Measurements from ENCODE around the gene TMEM245.

TMEM245 gene

DNA sequence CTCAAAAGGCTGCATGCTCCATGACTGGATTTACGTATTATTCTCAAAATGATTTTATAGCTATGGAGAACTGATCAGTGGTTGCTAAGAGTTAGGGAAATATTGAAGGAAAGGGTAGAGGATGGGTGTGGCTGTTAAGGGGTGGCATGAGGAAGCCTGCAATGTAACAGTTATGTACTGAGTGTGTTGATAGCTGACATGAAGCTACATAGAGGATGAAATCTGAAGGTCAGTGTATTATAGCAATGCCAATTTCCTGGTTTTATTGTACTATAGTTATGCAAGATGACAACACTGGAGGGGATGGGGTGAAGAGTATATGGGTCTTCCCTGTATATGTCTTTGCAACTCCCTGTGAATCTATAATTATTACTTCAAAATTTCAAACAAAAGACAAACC, 51.0 kb downstream of the TMEM245 start:
- Histone ChIP-seq H3K9me3 (replicated peaks in 1 of 2; ENCODE audit: control insufficient read depth in 2 of 2, insufficient read depth in 1 of 2, low read depth in 1 of 2, low read length in 2 of 2) (no peaks in the 10 kb centered on the region), H4K8ac (ENCODE audit: low read depth, low read length) (no peak overlapping the region), H3K36me3 (replicated peaks in 1 of 2; ENCODE audit: control insufficient read depth in 2 of 2, insufficient read depth in 2 of 2, low read length in 2 of 2) (peaks cover 17 to 95% of the 10 kb centered on the region in 2 donors), H2BK15ac (ENCODE audit: low read length) (no peak overlapping the region), H3K9ac (ENCODE audit: low read depth, low read length, poor library complexity) (no peak overlapping the region), H4K91ac (ENCODE audit: low read depth, low read length, poor library complexity) (no peak overlapping the region), H2BK12ac (ENCODE audit: low read length) (no peak overlapping the region), H3K4me1 (ENCODE audit: control insufficient read depth in 2 of 2, insufficient read depth in 1 of 2, low read depth in 1 of 2, low read length in 2 of 2) (no peaks in the 10 kb centered on the region), H2AFZ (ENCODE audit: low read length) (no peak overlapping the region), H3K18ac (ENCODE audit: low read length) (no peak overlapping the region), H2AK5ac (ENCODE audit: low read depth, low read length) (no peak overlapping the region), H3K79me1 (ENCODE audit: low read depth, low read length) (no peaks in the 10 kb centered on the region), H2BK5ac (ENCODE audit: low read length) (no peak overlapping the region), H3K14ac (ENCODE audit: low read length) (no peak overlapping the region), H3K4me2 (ENCODE audit: insufficient read depth, low read length, poor library complexity, severe bottlenecking) (no peak overlapping the region), H3K27me3 (ENCODE audit: control insufficient read depth in 3 of 3, insufficient read depth in 3 of 3, low read depth in 1 of 3, low read length in 3 of 3) (no peaks in the 10 kb centered on the region), H2BK120ac (ENCODE audit: low read depth, low read length) (no peak overlapping the region), H3K4me3 (ENCODE audit: low read length in 2 of 2) (no peak overlapping the region), H3K4ac (ENCODE audit: low read length) (no peak overlapping the region), H3K23ac (ENCODE audit: low read depth, low read length, poor library complexity) (no peak overlapping the region), H3K27ac (replicated peaks; ENCODE audit: low read length) (no peak overlapping the region)
- no CpG with 5 or more reads among the region's 1 CpG for WGBS, 2 donors (ENCODE audit: extremely low coverage in 2 of 2, insufficient read length in 2 of 2, insufficient replicate concordance in 1 of 2)
- DNase-seq (ENCODE audit: low spot score) = no peak

DNA sequence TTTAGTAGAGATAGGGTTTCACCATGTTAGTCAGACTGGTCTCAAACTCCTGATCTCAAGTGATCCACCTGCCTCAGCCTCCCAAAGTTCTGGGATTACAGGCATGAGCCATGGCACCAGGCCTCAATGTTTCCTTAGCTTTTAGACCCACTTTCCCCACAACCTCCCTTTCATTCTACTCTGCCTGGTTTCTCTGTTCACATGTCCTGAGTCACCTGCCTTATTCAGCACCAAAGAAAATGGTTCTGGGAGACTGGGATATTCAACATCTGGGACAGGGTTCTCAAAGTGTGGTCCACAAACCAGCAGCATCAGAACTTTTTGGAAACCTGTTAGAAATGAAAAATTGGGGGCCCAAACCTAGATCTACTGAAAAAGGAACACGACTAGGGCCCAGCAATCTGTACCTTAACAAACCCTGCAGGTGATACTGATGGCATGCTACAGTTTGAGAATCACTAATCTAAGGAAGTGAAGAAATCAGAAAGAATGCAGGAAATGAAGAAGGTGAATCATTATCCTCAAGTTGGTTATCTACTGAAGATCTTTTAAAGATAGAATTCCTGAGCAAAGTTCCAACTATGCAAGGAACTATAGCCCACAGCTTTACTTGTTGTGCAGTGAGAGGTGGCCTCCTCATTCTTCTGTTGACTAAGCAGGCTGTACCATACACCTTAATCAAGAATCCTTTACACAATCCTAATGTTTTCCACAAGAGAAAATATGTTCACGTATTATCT, 54.6 kb downstream of the TMEM245 start:
- H2AK5ac ChIP-seq (ENCODE audit: low read depth, low read length) = no peak overlapping the region
- no peak overlapping the region for H3K14ac ChIP-seq (ENCODE audit: low read length)
- no peak overlapping the region for H3K23ac ChIP-seq (ENCODE audit: low read depth, low read length, poor library complexity)
- H3K4me1 ChIP-seq (ENCODE audit: control insufficient read depth in 2 of 2, insufficient read depth in 1 of 2, low read depth in 1 of 2, low read length in 2 of 2) = no peaks in the 10 kb centered on the region
- no peak for DNase-seq (ENCODE audit: low spot score)
- H3K9me3 ChIP-seq (replicated peaks in 1 of 2; ENCODE audit: control insufficient read depth in 2 of 2, insufficient read depth in 1 of 2, low read depth in 1 of 2, low read length in 2 of 2) = no peaks in the 10 kb centered on the region
- no peaks in the 10 kb centered on the region for H3K27me3 ChIP-seq (ENCODE audit: control insufficient read depth in 3 of 3, insufficient read depth in 3 of 3, low read depth in 1 of 3, low read length in 3 of 3)
- no peak overlapping the region for H3K27ac ChIP-seq (replicated peaks; ENCODE audit: low read length)
- WGBS, 2 donors (ENCODE audit: extremely low coverage in 2 of 2, insufficient read length in 2 of 2, insufficient replicate concordance in 1 of 2) = no CpG with 5 or more reads among the region's 2 CpGs
- no peak overlapping the region for H2BK120ac ChIP-seq (ENCODE audit: low read depth, low read length)
- no peak overlapping the region for H2AFZ ChIP-seq (ENCODE audit: low read length)
- no peak overlapping the region for H3K4me2 ChIP-seq (ENCODE audit: insufficient read depth, low read length, poor library complexity, severe bottlenecking)
- H2BK5ac ChIP-seq (ENCODE audit: low read length) = no peak overlapping the region
- no peaks in the 10 kb centered on the region for H3K79me1 ChIP-seq (ENCODE audit: low read depth, low read length)
- H2BK12ac ChIP-seq (ENCODE audit: low read length) = no peak overlapping the region
- H3K18ac ChIP-seq (ENCODE audit: low read length) = no peak overlapping the region
- H3K4ac ChIP-seq (ENCODE audit: low read length) = no peak overlapping the region
- no peak overlapping the region for H4K91ac ChIP-seq (ENCODE audit: low read depth, low read length, poor library complexity)
- H3K4me3 ChIP-seq (ENCODE audit: low read length in 2 of 2) = no peak overlapping the region
- H3K9ac ChIP-seq (ENCODE audit: low read depth, low read length, poor library complexity) = no peak overlapping the region
- H3K36me3 ChIP-seq (replicated peaks in 1 of 2; ENCODE audit: control insufficient read depth in 2 of 2, insufficient read depth in 2 of 2, low read length in 2 of 2) = peaks cover 15 to 94% of the 10 kb centered on the region in 2 donors
- no peak overlapping the region for H4K8ac ChIP-seq (ENCODE audit: low read depth, low read length)
- no peak overlapping the region for H2BK15ac ChIP-seq (ENCODE audit: low read length)

DNA sequence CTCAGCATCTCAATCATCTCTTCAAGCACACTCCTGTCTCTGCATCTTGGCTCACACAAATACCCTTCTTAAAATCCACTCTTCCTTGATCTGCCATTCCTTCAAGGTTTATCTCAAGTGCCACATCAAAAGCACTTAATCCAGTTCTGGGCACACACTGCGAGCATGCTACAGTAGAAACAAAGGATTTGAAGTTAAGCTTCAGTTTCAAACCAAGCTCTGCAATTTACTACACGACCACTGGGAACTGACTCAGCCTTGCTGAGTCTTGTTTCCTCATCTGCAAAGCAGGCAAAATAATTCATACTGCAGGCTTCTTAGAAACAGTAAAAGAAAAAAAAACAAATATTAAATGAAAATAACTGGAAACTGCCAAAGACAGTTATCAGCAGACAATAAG, 56.0 kb downstream of the TMEM245 start:
- peaks cover 16 to 94% of the 10 kb centered on the region in 2 donors for H3K36me3 ChIP-seq (replicated peaks in 1 of 2; ENCODE audit: control insufficient read depth in 2 of 2, insufficient read depth in 2 of 2, low read length in 2 of 2)

DNA sequence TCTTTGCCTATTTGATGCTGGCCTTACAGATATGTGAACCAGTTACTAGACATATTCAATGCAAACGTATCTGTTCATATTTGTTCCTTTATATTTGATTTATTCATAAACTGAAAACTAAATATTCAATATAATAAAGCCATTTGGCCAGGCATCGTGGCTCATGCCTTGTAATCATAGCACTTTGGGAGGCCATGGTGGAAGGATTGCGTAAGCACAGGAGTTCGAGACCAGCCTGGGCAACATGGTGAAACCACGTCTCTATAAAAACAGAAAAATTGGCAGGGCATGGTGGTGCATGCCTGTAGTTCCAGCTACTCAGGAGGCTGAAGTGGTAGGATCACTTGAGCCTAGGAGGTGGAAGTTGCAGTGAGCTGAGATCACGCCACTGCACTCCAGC, 57.2 kb downstream of the TMEM245 start:
- no peak overlapping the region for H3K4me3 ChIP-seq (ENCODE audit: low read length in 2 of 2)
- H2BK5ac ChIP-seq (ENCODE audit: low read length) = no peak overlapping the region
- H3K14ac ChIP-seq (ENCODE audit: low read length) = no peak overlapping the region
- no peak overlapping the region for H3K4me2 ChIP-seq (ENCODE audit: insufficient read depth, low read length, poor library complexity, severe bottlenecking)
- H2BK120ac ChIP-seq (ENCODE audit: low read depth, low read length) = no peak overlapping the region
- DNase-seq (ENCODE audit: low spot score) = no peak
- H3K36me3 ChIP-seq (replicated peaks in 1 of 2; ENCODE audit: control insufficient read depth in 2 of 2, insufficient read depth in 2 of 2, low read length in 2 of 2) = peaks cover 14 to 94% of the 10 kb centered on the region in 2 donors
- WGBS, 2 donors (ENCODE audit: extremely low coverage in 2 of 2, insufficient read length in 2 of 2, insufficient replicate concordance in 1 of 2) = no CpG with 5 or more reads among the region's 6 CpGs
- H3K9me3 ChIP-seq (replicated peaks in 1 of 2; ENCODE audit: control insufficient read depth in 2 of 2, insufficient read depth in 1 of 2, low read depth in 1 of 2, low read length in 2 of 2) = no peaks in the 10 kb centered on the region
- no peaks in the 10 kb centered on the region for H3K79me1 ChIP-seq (ENCODE audit: low read depth, low read length)
- no peak overlapping the region for H2AK5ac ChIP-seq (ENCODE audit: low read depth, low read length)
- H3K9ac ChIP-seq (ENCODE audit: low read depth, low read length, poor library complexity) = no peak overlapping the region
- no peak overlapping the region for H2BK12ac ChIP-seq (ENCODE audit: low read length)
- no peak overlapping the region for H2BK15ac ChIP-seq (ENCODE audit: low read length)
- no peak overlapping the region for H4K91ac ChIP-seq (ENCODE audit: low read depth, low read length, poor library complexity)
- H2AFZ ChIP-seq (ENCODE audit: low read length) = no peak overlapping the region
- no peaks in the 10 kb centered on the region for H3K4me1 ChIP-seq (ENCODE audit: control insufficient read depth in 2 of 2, insufficient read depth in 1 of 2, low read depth in 1 of 2, low read length in 2 of 2)
- H3K4ac ChIP-seq (ENCODE audit: low read length) = no peak overlapping the region
- no peak overlapping the region for H3K18ac ChIP-seq (ENCODE audit: low read length)
- H4K8ac ChIP-seq (ENCODE audit: low read depth, low read length) = no peak overlapping the region
- no peak overlapping the region for H3K27ac ChIP-seq (replicated peaks; ENCODE audit: low read length)
- H3K27me3 ChIP-seq (ENCODE audit: control insufficient read depth in 3 of 3, insufficient read depth in 3 of 3, low read depth in 1 of 3, low read length in 3 of 3) = no peaks in the 10 kb centered on the region
- no peak overlapping the region for H3K23ac ChIP-seq (ENCODE audit: low read depth, low read length, poor library complexity)

More for the DNA sequence above, 56.0 kb downstream of the TMEM245 start:
- Histone ChIP-seq H2BK120ac (ENCODE audit: low read depth, low read length) (no peak overlapping the region), H2BK5ac (ENCODE audit: low read length) (no peak overlapping the region), H3K23ac (ENCODE audit: low read depth, low read length, poor library complexity) (no peak overlapping the region), H3K4ac (ENCODE audit: low read length) (no peak overlapping the region), H3K9me3 (replicated peaks in 1 of 2; ENCODE audit: control insufficient read depth in 2 of 2, insufficient read depth in 1 of 2, low read depth in 1 of 2, low read length in 2 of 2) (no peaks in the 10 kb centered on the region), H2AK5ac (ENCODE audit: low read depth, low read length) (no peak overlapping the region), H3K27ac (replicated peaks; ENCODE audit: low read length) (no peak overlapping the region), H4K8ac (ENCODE audit: low read depth, low read length) (no peak overlapping the region), H2AFZ (ENCODE audit: low read length) (no peak overlapping the region), H2BK15ac (ENCODE audit: low read length) (no peak overlapping the region), H3K4me1 (ENCODE audit: control insufficient read depth in 2 of 2, insufficient read depth in 1 of 2, low read depth in 1 of 2, low read length in 2 of 2) (no peaks in the 10 kb centered on the region), H3K4me2 (ENCODE audit: insufficient read depth, low read length, poor library complexity, severe bottlenecking) (no peak overlapping the region), H3K27me3 (ENCODE audit: control insufficient read depth in 3 of 3, insufficient read depth in 3 of 3, low read depth in 1 of 3, low read length in 3 of 3) (no peaks in the 10 kb centered on the region), H3K18ac (ENCODE audit: low read length) (no peak overlapping the region), H2BK12ac (ENCODE audit: low read length) (no peak overlapping the region), H4K91ac (ENCODE audit: low read depth, low read length, poor library complexity) (no peak overlapping the region), H3K4me3 (ENCODE audit: low read length in 2 of 2) (no peak overlapping the region), H3K79me1 (ENCODE audit: low read depth, low read length) (no peaks in the 10 kb centered on the region), H3K14ac (ENCODE audit: low read length) (no peak overlapping the region), H3K9ac (ENCODE audit: low read depth, low read length, poor library complexity) (no peak overlapping the region)
- no peak for DNase-seq (ENCODE audit: low spot score)
- WGBS, 2 donors (ENCODE audit: extremely low coverage in 2 of 2, insufficient read length in 2 of 2, insufficient replicate concordance in 1 of 2) = no CpG with 5 or more reads among the region's 2 CpGs

Measured in neuronal stem cell (in vitro differentiated cells).